ENCODE measurements around the gene AKT3. TPM values are rescaled to one million over a fixed set of nuclear protein-coding genes. Genes with fewer than 3 reads are reported as not detected.

The AKT3 gene
- total RNA-seq, 1 donor from 2014 or later = 110 TPM

GRCh38 chr1:243496806-243497205, 353.2 kb downstream of the AKT3 start:
- Mint-ChIP-seq H3K9me3 (no peaks in the 10 kb centered on the region), H3K27ac (no peak overlapping the region), H3K27me3 (ENCODE audit: low read depth) (no peaks in the 10 kb centered on the region), H3K4me1 (peaks cover 4% of the 10 kb centered on the region), H3K36me3 (peaks cover 21% of the 10 kb centered on the region), H3K4me3 (no peak overlapping the region)
- DNase-seq (ENCODE audit: low spot score in 2 of 2, unreplicated experiment in 2 of 2) = no peak
- TF ChIP-seq CTCF (IDR thresholded peaks at IDR 0.05; ENCODE audit: unreplicated experiment) = no peak

DNA sequence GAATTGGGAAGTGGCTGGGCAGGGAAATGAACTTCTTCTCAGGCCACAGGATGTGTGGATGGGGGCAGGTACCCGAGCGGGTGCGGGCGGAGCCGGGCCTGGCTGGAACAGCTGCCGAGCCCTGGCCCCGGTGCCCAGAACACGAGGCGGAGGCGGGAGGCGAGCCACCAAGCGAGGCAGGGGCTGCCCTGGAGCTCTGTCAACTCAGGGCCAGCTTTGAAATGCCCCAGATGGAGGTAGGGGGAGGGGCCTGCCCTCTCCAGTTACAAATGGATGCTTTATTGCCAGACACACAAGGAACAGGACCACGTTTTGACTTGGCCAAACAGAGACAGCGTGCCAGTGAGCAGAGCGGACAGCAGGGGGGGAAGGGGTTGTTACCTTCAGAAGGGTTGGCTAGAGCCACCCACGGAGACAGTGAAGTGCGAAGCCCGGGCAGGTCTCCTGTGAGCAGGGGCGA, 353.8 kb downstream of the AKT3 start:
- Mint-ChIP-seq H3K4me3 (no peak overlapping the region), H3K27ac (no peak overlapping the region), H3K36me3 (peaks cover 21% of the 10 kb centered on the region), H3K9me3 (no peaks in the 10 kb centered on the region), H3K4me1 (peaks cover 4% of the 10 kb centered on the region), H3K27me3 (ENCODE audit: low read depth) (no peaks in the 10 kb centered on the region)
- TF ChIP-seq CTCF (IDR thresholded peaks at IDR 0.05; ENCODE audit: unreplicated experiment) = no peak
- DNase-seq (ENCODE audit: low spot score in 2 of 2, unreplicated experiment in 2 of 2) = no peak

DNA sequence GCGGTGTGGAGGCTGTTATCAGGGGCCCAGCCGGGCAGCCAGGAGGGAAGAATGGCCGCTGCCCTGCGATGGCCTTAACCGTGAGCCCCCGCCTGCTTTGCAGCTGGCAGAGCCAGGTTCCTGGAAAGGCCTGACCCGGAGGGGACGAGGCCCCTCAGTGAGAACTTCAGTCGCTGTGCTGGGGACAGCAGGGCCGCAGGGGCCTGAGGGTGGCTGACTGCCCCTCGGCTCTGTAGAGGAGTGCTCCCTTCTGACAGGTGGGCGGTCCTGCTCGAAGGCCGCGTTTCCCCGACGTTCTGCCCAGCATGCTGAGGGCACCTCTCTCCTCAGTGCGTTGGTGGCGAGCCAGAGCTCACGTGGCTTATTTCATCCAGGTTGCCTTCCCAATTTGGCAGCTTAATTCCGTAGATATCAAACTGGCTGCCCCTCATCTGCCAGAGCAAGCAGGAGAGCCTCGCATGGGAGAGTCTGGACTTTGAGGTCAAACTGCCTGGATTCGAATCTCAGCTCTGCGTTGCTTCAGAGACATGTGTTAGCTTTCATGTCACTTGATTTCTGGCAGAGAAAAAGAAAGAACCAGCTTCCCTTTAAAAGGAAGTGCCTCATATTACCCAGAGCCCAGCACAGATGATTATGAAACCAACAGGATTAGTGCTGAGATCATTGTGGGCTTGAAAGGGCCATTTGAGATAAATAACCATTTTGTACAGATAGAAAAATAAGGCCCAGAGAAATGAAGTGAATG, 354.4 kb downstream of the AKT3 start:
- no peak for TF ChIP-seq CTCF (IDR thresholded peaks at IDR 0.05; ENCODE audit: unreplicated experiment)
- Mint-ChIP-seq H3K27ac (no peak overlapping the region), H3K27me3 (ENCODE audit: low read depth) (no peaks in the 10 kb centered on the region), H3K4me1 (peaks cover 4% of the 10 kb centered on the region), H3K36me3 (peaks cover 21% of the 10 kb centered on the region), H3K4me3 (no peak overlapping the region), H3K9me3 (no peaks in the 10 kb centered on the region)
- no peak for DNase-seq (ENCODE audit: low spot score in 2 of 2, unreplicated experiment in 2 of 2)

DNA sequence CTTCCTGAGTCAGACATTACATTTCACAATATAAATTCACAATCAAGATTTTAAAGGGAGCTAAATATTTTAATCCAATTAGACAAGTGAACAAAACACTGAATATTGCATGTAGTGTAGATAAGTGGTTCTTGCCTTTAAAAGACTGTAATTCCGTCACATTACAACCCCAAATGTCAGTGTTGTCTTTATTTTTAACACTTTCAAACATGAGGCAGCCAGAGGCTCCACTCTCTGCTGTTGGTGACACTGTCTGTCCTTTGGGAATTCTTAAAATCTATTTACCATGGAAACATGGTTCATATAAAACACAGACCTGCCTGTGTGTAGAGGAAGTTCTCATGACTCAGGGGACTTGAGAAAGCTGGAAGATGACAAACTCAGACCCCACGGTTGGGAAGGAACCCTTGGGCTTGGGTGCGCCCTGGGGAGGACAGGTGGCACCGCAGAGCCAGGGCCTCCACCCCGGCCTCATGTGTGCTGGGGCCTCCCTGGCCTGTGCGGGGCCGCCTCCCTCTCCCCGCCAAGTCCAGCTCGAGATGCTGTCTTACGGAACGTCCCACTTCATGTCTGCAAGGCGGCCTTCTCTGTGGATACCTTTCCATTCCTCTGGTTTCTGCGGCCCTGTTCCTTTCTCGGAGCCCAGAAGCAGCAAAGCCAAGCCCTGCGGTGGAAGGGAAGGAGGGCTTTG, 355.2 kb downstream of the AKT3 start:
- no peaks in the 10 kb centered on the region for H3K27me3 Mint-ChIP-seq (ENCODE audit: low read depth)
- DNase-seq (ENCODE audit: low spot score in 2 of 2, unreplicated experiment in 2 of 2) = no peak
- H3K36me3 Mint-ChIP-seq = peaks cover 18% of the 10 kb centered on the region
- H3K4me1 Mint-ChIP-seq = peaks cover 4% of the 10 kb centered on the region
- H3K9me3 Mint-ChIP-seq = no peaks in the 10 kb centered on the region
- no peak overlapping the region for H3K4me3 Mint-ChIP-seq
- no peak for TF ChIP-seq CTCF (IDR thresholded peaks at IDR 0.05; ENCODE audit: unreplicated experiment)
- H3K27ac Mint-ChIP-seq = no peak overlapping the region

GRCh38 chr1:243493156-243494129, 356.6 kb downstream of the AKT3 start:
- Mint-ChIP-seq H3K4me1 (peaks cover 4% of the 10 kb centered on the region), H3K27me3 (ENCODE audit: low read depth) (no peaks in the 10 kb centered on the region)

More at GRCh38 chr1:243493156-243494129, 356.6 kb downstream of the AKT3 start:
- peak overlapping the region; percentile 12 for H3K27ac Mint-ChIP-seq
- peaks cover 16% of the 10 kb centered on the region for H3K36me3 Mint-ChIP-seq
- no peak for TF ChIP-seq CTCF (IDR thresholded peaks at IDR 0.05; ENCODE audit: unreplicated experiment)
- DNase-seq (ENCODE audit: low spot score in 2 of 2, unreplicated experiment in 2 of 2) = no peak
- no peaks in the 10 kb centered on the region for H3K9me3 Mint-ChIP-seq
- H3K4me3 Mint-ChIP-seq = no peak overlapping the region
